ENCODE data around the gene MYL5.
"Not testable (repeated sequence)": the region's sequence is repeated elsewhere in the genome, so short reads cannot be mapped to it uniquely, and the experiment has no call there.

The MYL5 gene

GRCh38 chr4:729336-730315 is 55.3 kb downstream of the MYL5 start:
- Histone ChIP-seq H3K27ac (no peak overlapping the region), H3K9me3 (no peaks in the 10 kb centered on the region), H3K4me1 (peaks cover 0 to 12% (median 8%) of the 10 kb centered on the region in 4 donors), H3K27me3 (no peaks in the 10 kb centered on the region), H3K4me3 (no peak overlapping the region), H3K36me3 (peaks cover 30 to 40% (median 39%) of the 10 kb centered on the region in 3 donors)
- no peak for DNase-seq
- intact Hi-C loops (cut with DNase I; ENCODE audit: low total_unique reads), result no loop called here
- no peak for TF ChIP-seq CTCF (IDR thresholded peaks at IDR 0.05)

GRCh38 chr4:730511-730910 is 56.2 kb downstream of the MYL5 start:
- Histone ChIP-seq H3K4me3 (no peak overlapping the region), H3K9me3 (no peaks in the 10 kb centered on the region), H3K27ac (no peak overlapping the region), H3K36me3 (peaks cover 39 to 49% (median 48%) of the 10 kb centered on the region in 3 donors), H3K4me1 (peaks cover 0 to 12% (median 8%) of the 10 kb centered on the region in 4 donors), H3K27me3 (no peaks in the 10 kb centered on the region)
- intact Hi-C loops (cut with DNase I; ENCODE audit: low total_unique reads), result no loop called here
- TF ChIP-seq CTCF (IDR thresholded peaks at IDR 0.05), result no peak
- DNase-seq, result no peak

GRCh38 chr4:730946-731904 is 56.9 kb downstream of the MYL5 start:
- H3K4me3 ChIP-seq; H3K9me3 ChIP-seq; H3K27ac ChIP-seq; H3K4me1 ChIP-seq; intact Hi-C loops (cut with DNase I; ENCODE audit: low total_unique reads); H3K27me3 ChIP-seq; DNase-seq: not testable (repeated sequence)
- peaks cover 46 to 56% (median 55%) of the 10 kb centered on the region in 3 donors for H3K36me3 ChIP-seq
